ENCODE results near the gene CPA3. TPM values are rescaled to one million over a fixed set of nuclear protein-coding genes. Genes with fewer than 3 reads are reported as not detected.

The CPA3 gene
- total RNA-seq, 1 donor from 2014 or later, result 1.4 TPM

GRCh38 chr3:148901987-148902791 lies 37.1 kb downstream of the CPA3 start:
- no peak overlapping the region for H3K27ac ChIP-seq (replicated peaks)
- no peak for TF ChIP-seq CTCF (IDR thresholded peaks at IDR 0.05; ENCODE audit: borderline replicate concordance)
- DNase-seq, result no peak

GRCh38 chr3:148903022-148903442 lies 37.9 kb downstream of the CPA3 start:
- intact Hi-C loops (cut with micrococcal nuclease), result no loop called here

More at GRCh38 chr3:148901987-148902791, 37.1 kb downstream of the CPA3 start:
- Histone ChIP-seq H3K4me1 (no peaks in the 10 kb centered on the region), H3K4me3 (no peak overlapping the region), H3K9me3 (replicated peaks) (no peaks in the 10 kb centered on the region), H3K27me3 (ENCODE audit: low read depth) (peaks cover 11% of the 10 kb centered on the region), H3K36me3 (no peaks in the 10 kb centered on the region)
- intact Hi-C loops (cut with micrococcal nuclease), result no loop called here

GRCh38 chr3:148903941-148904340 lies 38.8 kb downstream of the CPA3 start:
- Histone ChIP-seq H3K4me3 (no peak overlapping the region), H3K36me3 (no peaks in the 10 kb centered on the region), H3K4me1 (no peaks in the 10 kb centered on the region), H3K27ac (replicated peaks) (no peak overlapping the region), H3K27me3 (ENCODE audit: low read depth) (peaks cover 15% of the 10 kb centered on the region), H3K9me3 (replicated peaks) (no peaks in the 10 kb centered on the region)
- DNase-seq, result no peak
- intact Hi-C loops (cut with micrococcal nuclease), result no loop called here
- no peak for TF ChIP-seq CTCF (IDR thresholded peaks at IDR 0.05; ENCODE audit: borderline replicate concordance)

More at GRCh38 chr3:148903022-148903442, 37.9 kb downstream of the CPA3 start:
- H3K4me1 ChIP-seq, result no peaks in the 10 kb centered on the region
- DNase-seq, result no peak
- H3K27ac ChIP-seq (replicated peaks), result no peak overlapping the region
- TF ChIP-seq CTCF (IDR thresholded peaks at IDR 0.05; ENCODE audit: borderline replicate concordance), result no peak
- H3K36me3 ChIP-seq, result no peaks in the 10 kb centered on the region
- H3K4me3 ChIP-seq, result no peak overlapping the region
- peaks cover 7% of the 10 kb centered on the region for H3K27me3 ChIP-seq (ENCODE audit: low read depth)
- H3K9me3 ChIP-seq (replicated peaks), result no peaks in the 10 kb centered on the region

GRCh38 chr3:148906667-148907066 lies 41.6 kb downstream of the CPA3 start:
- intact Hi-C loops (cut with micrococcal nuclease), result no loop called here
- Histone ChIP-seq H3K36me3 (no peaks in the 10 kb centered on the region), H3K27ac (replicated peaks) (no peak overlapping the region), H3K4me1 (no peaks in the 10 kb centered on the region), H3K27me3 (ENCODE audit: low read depth) (peaks cover 28% of the 10 kb centered on the region), H3K9me3 (replicated peaks) (no peaks in the 10 kb centered on the region), H3K4me3 (no peak overlapping the region)
- TF ChIP-seq CTCF (IDR thresholded peaks at IDR 0.05; ENCODE audit: borderline replicate concordance), result no peak
- no peak for DNase-seq

- H3K27me3 ChIP-seq (ENCODE audit: low read depth), result peaks cover 25% of the 10 kb centered on the region
- no peaks in the 10 kb centered on the region for H3K4me1 ChIP-seq
- no peak overlapping the region for H3K27ac ChIP-seq (replicated peaks)
- DNase-seq, result no peak
- H3K9me3 ChIP-seq (replicated peaks), result no peaks in the 10 kb centered on the region
- H3K4me3 ChIP-seq, result no peak overlapping the region
- TF ChIP-seq CTCF (IDR thresholded peaks at IDR 0.05; ENCODE audit: borderline replicate concordance), result no peak
- H3K36me3 ChIP-seq, result no peaks in the 10 kb centered on the region
- intact Hi-C loops (cut with micrococcal nuclease), result no loop called here
These were observed 46.1 kb downstream of the CPA3 start for GRCh38 chr3:148911173-148911572.
